Transverse colon (tissue), 4 donors: ENCODE results near the gene DNTT. TPM values are rescaled to one million over a fixed set of nuclear protein-coding genes. Genes with fewer than 3 reads are reported as not detected.

ENCODE experiments used
- DNase-seq: peaks from one replicate; pipeline ENCODE4 v3.0.0-alpha.2; 2019
- H3K27ac ChIP-seq, 4 donors: fragments of 200-600 bp; sonication (generic); 2 replicates each; pipeline ENCODE4 v1.5.1; 2016 to 2018; ENCODE audit warnings: inconsistent platforms in 4 of 4
- H3K27me3 ChIP-seq: fragments of 200-600 bp; sonication (generic); 2 replicates; pipeline ENCODE4 v1.5.1; 2017; ENCODE audit warnings: inconsistent platforms
- H3K36me3 ChIP-seq, 4 donors: fragments of 200-600 bp; sonication (generic); 2 replicates each; pipeline ENCODE4 v1.5.1; 2017 to 2019; ENCODE audit warnings: inconsistent platforms in 4 of 4
- H3K4me1 ChIP-seq, 4 donors: fragments of 200-600 bp; sonication (generic); 2 replicates each; pipeline ENCODE4 v1.5.1; 2017 to 2020; ENCODE audit warnings: inconsistent platforms in 4 of 4
- H3K4me3 ChIP-seq, 4 donors: fragments of 200-600 bp; sonication (generic); 1 replicate in 1 of 4; 2 replicates in 3 of 4; pipeline versions ENCODE4 v1.5.1 to v1.6.1; 2017 to 2019; ENCODE audit warnings: inconsistent platforms in 4 of 4
- H3K9me3 ChIP-seq, 2 donors: fragments of 200-600 bp; sonication (generic); 2 replicates each; pipeline ENCODE4 v1.5.1; 2017 to 2019; ENCODE audit warnings: inconsistent platforms in 2 of 2
- EP300 ChIP-seq: sonication (generic); formaldehyde crosslinking; IDR thresholded peaks from one replicate; pipeline ENCODE4 v1.6.1; 2017; ENCODE audit warnings: antibody characterized with exemption, low read depth
- POLR2A ChIP-seq: fragments of 450-650 bp; IDR thresholded peaks from one replicate; pipeline ENCODE4 v1.6.1; 2016; ENCODE audit warnings: antibody characterized with exemption, mild to moderate bottlenecking, moderate library complexity
- POLR2AphosphoS5 ChIP-seq, 3 donors: sonication (generic); formaldehyde crosslinking; IDR thresholded peaks; one replicate each; pipeline ENCODE4 v1.6.1; 2016; ENCODE audit warnings: antibody characterized with exemption in 3 of 3
- WGBS, 2 donors: methylation state at CpG; one replicate each; pipeline ENCODE4 v1.1.5; 2018; ENCODE audit warnings: low coverage in 1 of 2; 5-methylcytosine and 5-hydroxymethylcytosine counted together
- in situ Hi-C, 4 donors: fragments of 200-750 bp; cut with MboI; loops; one replicate each; pipeline versions ENCODE4 v1.15.0 to v1.15.1; 2017; ENCODE audit warnings: low sequenced_read_pairs in 3 of 4, low pct_ligation_motif_present in 1 of 4, low pct_unique_long_range_greater_than_20kb in 1 of 4
- intact Hi-C: fragments of 100-400 bp; cut with DNase I; formaldehyde crosslinking; loops from one replicate; pipeline ENCODE4 v1.15.1; 2023; ENCODE audit warnings: low total_unique reads
- total RNA-seq, 4 donors: library from RNA; depleted of rRNA; stranded (reverse); fragments of >200 nt; gene quantifications; one replicate each; pipeline ENCODE4 v1.1.0, GENCODE V29; 2016
- TF ChIP-seq, protein P1 (sequence below), 5 experiments: fragments of 200-600 bp in 3 of 5; fragments of 450-650 bp in 2 of 5; sonication (generic) in 3 of 5; IDR thresholded peaks; 1 replicate in 2 of 5; 2 replicates in 3 of 5; pipeline ENCODE4 v1.5.1; 2016 to 2017; ENCODE audit warnings: antibody characterized with exemption in 5 of 5, inconsistent platforms in 3 of 5, mild to moderate bottlenecking in 2 of 5, moderate library complexity in 1 of 5

DNTT gene
- total RNA-seq, 4 donors from 2014 or later: not detected

DNA sequence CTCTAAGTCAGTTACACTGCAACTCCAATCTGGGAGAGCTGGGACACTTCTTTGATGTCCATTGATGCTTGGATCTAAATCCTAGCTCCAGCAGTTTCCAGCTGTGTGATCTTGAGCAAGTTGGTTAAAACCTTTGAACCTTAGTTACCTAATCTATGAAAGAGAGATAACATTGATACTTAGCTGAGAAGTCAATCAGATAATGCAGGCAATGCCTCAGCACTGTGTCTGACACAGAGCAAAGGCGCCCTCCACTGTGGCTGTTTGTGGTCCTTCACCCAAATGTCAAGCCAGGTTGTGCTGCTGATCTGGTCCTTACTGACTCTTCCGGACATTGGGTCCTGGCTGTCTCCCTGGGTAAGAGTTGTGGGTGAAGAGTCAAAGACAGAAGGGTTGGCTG lies 20.2 kb downstream of the DNTT start:
- in situ Hi-C loops (loop anchor here in 3 of 4 donors (25.0 kb wide), 1 partner anchor 312 kb away; no protein-coding TSS in a partner anchor), intact Hi-C loops (no loop called here)
- H3K9me3 ChIP-seq: no peaks in the 10 kb centered on the region
- WGBS, 2 donors: 90% methylated on average over 2 of the region's 2 CpGs; no CpG with 5 or more reads in 1 of the 2 donors
- no peak for DNase-seq
- TF ChIP-seq EP300: no peak
- no peak for TF ChIP-seq POLR2AphosphoS5 (IDR thresholded peaks at IDR 0.05)
- TF ChIP-seq, protein P1, sequence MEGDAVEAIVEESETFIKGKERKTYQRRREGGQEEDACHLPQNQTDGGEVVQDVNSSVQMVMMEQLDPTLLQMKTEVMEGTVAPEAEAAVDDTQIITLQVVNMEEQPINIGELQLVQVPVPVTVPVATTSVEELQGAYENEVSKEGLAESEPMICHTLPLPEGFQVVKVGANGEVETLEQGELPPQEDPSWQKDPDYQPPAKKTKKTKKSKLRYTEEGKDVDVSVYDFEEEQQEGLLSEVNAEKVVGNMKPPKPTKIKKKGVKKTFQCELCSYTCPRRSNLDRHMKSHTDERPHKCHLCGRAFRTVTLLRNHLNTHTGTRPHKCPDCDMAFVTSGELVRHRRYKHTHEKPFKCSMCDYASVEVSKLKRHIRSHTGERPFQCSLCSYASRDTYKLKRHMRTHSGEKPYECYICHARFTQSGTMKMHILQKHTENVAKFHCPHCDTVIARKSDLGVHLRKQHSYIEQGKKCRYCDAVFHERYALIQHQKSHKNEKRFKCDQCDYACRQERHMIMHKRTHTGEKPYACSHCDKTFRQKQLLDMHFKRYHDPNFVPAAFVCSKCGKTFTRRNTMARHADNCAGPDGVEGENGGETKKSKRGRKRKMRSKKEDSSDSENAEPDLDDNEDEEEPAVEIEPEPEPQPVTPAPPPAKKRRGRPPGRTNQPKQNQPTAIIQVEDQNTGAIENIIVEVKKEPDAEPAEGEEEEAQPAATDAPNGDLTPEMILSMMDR (IDR thresholded peaks at IDR 0.05): no peak
- TF ChIP-seq POLR2A: no peak
- no peaks in the 10 kb centered on the region for H3K4me1 ChIP-seq
- no peaks in the 10 kb centered on the region for H3K36me3 ChIP-seq
- H3K27me3 ChIP-seq: peaks cover 3% of the 10 kb centered on the region
- H3K4me3 ChIP-seq: no peak overlapping the region
- no peak overlapping the region for H3K27ac ChIP-seq

DNA sequence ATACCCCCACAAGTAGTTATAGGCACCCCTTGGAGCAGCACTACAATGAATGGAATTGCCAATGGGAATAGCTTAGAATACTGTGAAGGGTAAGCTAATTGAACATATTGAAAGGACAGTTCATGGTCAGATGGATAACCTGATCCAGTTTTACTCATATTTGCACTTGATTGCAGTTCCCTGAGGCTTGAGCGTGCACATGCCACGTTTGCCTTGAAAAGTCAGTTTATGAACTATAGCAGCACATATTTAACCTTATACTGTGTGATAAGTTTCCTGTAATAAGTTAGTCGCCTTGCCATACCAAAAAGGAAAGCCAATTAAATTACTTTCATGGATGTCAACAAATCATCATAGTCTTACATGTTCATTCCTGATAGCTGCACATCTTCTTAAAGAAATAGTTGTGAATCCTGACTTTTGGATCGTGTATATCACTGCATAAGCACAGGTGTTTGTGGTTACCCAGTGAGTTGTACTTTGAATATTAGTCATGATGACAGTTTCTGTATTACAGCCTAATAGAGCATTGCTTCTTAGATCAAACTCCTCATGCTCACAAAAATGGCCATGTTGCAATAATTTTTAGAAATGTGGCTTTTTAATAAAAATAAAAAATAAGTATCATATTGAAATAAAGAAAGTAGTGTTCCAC lies 21.6 kb downstream of the DNTT start:
- TF ChIP-seq, protein P1 (IDR thresholded peaks at IDR 0.05): no peak
- no peak overlapping the region for H3K4me3 ChIP-seq
- 74% methylated on average over 3 to 4 of the region's 4 CpGs for whole genome bisulfite sequencing, 2 donors
- intact Hi-C loops: no loop called here
- in situ Hi-C loops: no loop called here
- peaks cover 3% of the 10 kb centered on the region for H3K27me3 ChIP-seq
- no peak for DNase-seq
- no peaks in the 10 kb centered on the region for H3K9me3 ChIP-seq
- H3K27ac ChIP-seq: no peak overlapping the region
- H3K36me3 ChIP-seq: no peaks in the 10 kb centered on the region
- H3K4me1 ChIP-seq: no peaks in the 10 kb centered on the region

GRCh38 chr10:96327462-96327861 lies 23.2 kb downstream of the DNTT start:
- no peaks in the 10 kb centered on the region for H3K36me3 ChIP-seq
- TF ChIP-seq POLR2A (no peak), EP300 (no peak)
- intact Hi-C loops (no loop called here), in situ Hi-C loops (no loop called here)
- no peaks in the 10 kb centered on the region for H3K4me1 ChIP-seq
- peaks cover 3% of the 10 kb centered on the region for H3K27me3 ChIP-seq
- DNase-seq: no peak
- H3K4me3 ChIP-seq: no peak overlapping the region
- no peaks in the 10 kb centered on the region for H3K9me3 ChIP-seq
- 86 to 89% methylated on average over 3 to 7 of the region's 7 CpGs for WGBS, 2 donors
- H3K27ac ChIP-seq: no peak overlapping the region

GRCh38 chr10:96333101-96333500 lies 28.9 kb downstream of the DNTT start:
- intact Hi-C loops: no loop called here
- in situ Hi-C loops: no loop called here
- TF ChIP-seq POLR2A (no peak), POLR2AphosphoS5 (IDR thresholded peaks at IDR 0.05) (no peak), EP300 (no peak)
- TF ChIP-seq, protein P1 (IDR thresholded peaks at IDR 0.05): no peak
- H3K27me3 ChIP-seq: peaks cover 5% of the 10 kb centered on the region
- no peaks in the 10 kb centered on the region for H3K4me1 ChIP-seq
- H3K4me3 ChIP-seq: no peak overlapping the region
- DNase-seq: no peak
- no peak overlapping the region for H3K27ac ChIP-seq
- H3K36me3 ChIP-seq: no peaks in the 10 kb centered on the region
- H3K9me3 ChIP-seq: no peaks in the 10 kb centered on the region
- WGBS, 2 donors: 45 to 88% methylated on average over 1 of the region's 1 CpG
